Measurements from ENCODE around the gene TMEM106B. TPM values are rescaled to one million over a fixed set of nuclear protein-coding genes. Genes with fewer than 3 reads are reported as not detected.

Gene TMEM106B
- total and polyA plus RNA-seq, 2 donors (not counting 3 experiments of a cell fraction or from before 2014, with no cell fraction given), result 13.7 to 23.1 TPM

DNA sequence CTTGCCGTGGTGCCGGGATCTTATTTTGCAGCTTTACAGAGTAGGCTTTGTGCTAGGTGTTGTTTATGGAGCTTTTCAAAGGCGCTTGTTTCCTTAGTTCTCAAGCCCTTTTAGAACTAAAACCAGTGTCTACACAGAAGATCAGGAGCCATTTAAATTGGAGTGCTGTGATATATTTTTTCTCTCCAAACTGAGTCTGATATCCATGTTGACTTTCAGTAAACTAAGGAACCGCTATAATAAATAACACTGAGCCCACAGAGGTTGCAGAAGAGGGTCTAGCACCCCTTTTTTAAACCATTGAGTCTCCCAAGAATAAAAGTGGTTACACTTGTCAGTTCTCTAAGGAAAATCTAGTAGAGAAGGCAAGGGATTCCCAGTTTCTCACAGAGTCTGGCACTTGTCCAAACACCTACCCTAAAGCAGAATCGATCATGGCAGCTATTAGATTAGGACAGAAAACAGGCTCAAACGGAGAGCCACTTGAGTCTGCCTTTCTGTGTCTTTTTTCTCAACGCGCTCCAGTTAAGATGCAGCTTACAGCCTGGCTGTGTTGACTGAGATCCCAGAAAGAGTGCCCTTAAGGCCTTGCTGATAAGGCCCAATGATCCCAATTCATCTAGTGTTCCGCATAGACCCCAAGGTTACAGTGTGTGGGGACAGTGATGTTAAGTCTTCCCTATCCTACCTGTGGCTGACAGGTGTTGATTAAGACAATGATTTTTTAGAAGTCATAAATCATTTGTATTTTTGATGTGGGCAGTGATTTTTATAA lies 804 bp downstream of the TMEM106B start:
- Histone ChIP-seq H3K27me3 (ENCODE audit: control insufficient read depth in 2 of 2, insufficient read depth in 2 of 2, low read length in 2 of 2) (peaks cover 0 to 15% of the 10 kb centered on the region in 2 experiments), H3K79me2 (ENCODE audit: control insufficient read depth, insufficient read depth, low read length) (peaks cover 9% of the 10 kb centered on the region), H3K4me2 (ENCODE audit: insufficient read depth, low read length) (peak overlapping the region; percentile 88), H3K27ac (ENCODE audit: insufficient read depth, low read depth, low read length) (peak overlapping the region; percentile 53), H3K36me3 (ENCODE audit: control insufficient read depth in 2 of 2, extremely low read depth in 1 of 2, insufficient read depth in 2 of 2, low read length in 2 of 2) (no peaks in the 10 kb centered on the region), H3K9me3 (replicated peaks; ENCODE audit: control insufficient read depth, insufficient read depth, low read length) (no peaks in the 10 kb centered on the region), H4K20me1 (replicated peaks; ENCODE audit: control insufficient read depth, extremely low read depth, insufficient read depth, low read length) (no peaks in the 10 kb centered on the region), H3K9me1 (replicated peaks; ENCODE audit: control insufficient read depth, extremely low read depth, insufficient read depth, low read length) (no peaks in the 10 kb centered on the region), H3K4me1 (ENCODE audit: control insufficient read depth, extremely low read depth, insufficient read depth, low read length) (peaks cover 10% of the 10 kb centered on the region), H3K4me3 (replicated peaks in 1 of 3; ENCODE audit: insufficient read depth in 1 of 3, low read depth in 1 of 3, low read length in 3 of 3) (peak overlapping the region; percentile 62 to 87 (median 85)), H2AFZ (ENCODE audit: low read depth, low read length) (peak overlapping the region; percentile 85), H3K9ac (replicated peaks; ENCODE audit: extremely low read depth, insufficient read depth, low read length) (peak overlapping the region; percentile 88)
- no peak for DNase-seq (ENCODE audit: low read depth, low spot score)
- CTCF ChIA-PET, result interaction anchor here (1.9 to 2.5 kb wide), 2 partner anchors 32 to 49 kb away, joined by 7 to 10 read pairs; no protein-coding TSS in a partner anchor
- TF ChIP-seq, protein P1, sequence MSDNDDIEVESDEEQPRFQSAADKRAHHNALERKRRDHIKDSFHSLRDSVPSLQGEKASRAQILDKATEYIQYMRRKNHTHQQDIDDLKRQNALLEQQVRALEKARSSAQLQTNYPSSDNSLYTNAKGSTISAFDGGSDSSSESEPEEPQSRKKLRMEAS (IDR thresholded peaks at IDR 0.05; ENCODE audit: insufficient read depth, insufficient read length), result no peak
- TF ChIP-seq POLR2A (IDR thresholded peaks at IDR 0.05; ENCODE audit: low read depth, low read length) (no peak), JUN (IDR thresholded peaks at IDR 0.05; ENCODE audit: borderline replicate concordance, insufficient read depth, insufficient read length, low read depth) (no peak), POLR2AphosphoS5 (IDR thresholded peaks at IDR 0.05; ENCODE audit: insufficient read depth, low read depth, low read length) (no peak), MYC (IDR thresholded peaks at IDR 0.05; ENCODE audit: low read depth, low read length) (no peak), GATA2 (IDR thresholded peaks at IDR 0.05; ENCODE audit: insufficient read depth, insufficient read length, low read depth, low read length) (no peak), FOS (IDR thresholded peaks at IDR 0.05; ENCODE audit: borderline replicate concordance, insufficient read depth, low read length) (no peak), EZH2 (IDR thresholded peaks at IDR 0.05; ENCODE audit: borderline replicate concordance, low read depth, low read length, severe bottlenecking) (no peak)
- TF ChIP-seq, protein P2, sequence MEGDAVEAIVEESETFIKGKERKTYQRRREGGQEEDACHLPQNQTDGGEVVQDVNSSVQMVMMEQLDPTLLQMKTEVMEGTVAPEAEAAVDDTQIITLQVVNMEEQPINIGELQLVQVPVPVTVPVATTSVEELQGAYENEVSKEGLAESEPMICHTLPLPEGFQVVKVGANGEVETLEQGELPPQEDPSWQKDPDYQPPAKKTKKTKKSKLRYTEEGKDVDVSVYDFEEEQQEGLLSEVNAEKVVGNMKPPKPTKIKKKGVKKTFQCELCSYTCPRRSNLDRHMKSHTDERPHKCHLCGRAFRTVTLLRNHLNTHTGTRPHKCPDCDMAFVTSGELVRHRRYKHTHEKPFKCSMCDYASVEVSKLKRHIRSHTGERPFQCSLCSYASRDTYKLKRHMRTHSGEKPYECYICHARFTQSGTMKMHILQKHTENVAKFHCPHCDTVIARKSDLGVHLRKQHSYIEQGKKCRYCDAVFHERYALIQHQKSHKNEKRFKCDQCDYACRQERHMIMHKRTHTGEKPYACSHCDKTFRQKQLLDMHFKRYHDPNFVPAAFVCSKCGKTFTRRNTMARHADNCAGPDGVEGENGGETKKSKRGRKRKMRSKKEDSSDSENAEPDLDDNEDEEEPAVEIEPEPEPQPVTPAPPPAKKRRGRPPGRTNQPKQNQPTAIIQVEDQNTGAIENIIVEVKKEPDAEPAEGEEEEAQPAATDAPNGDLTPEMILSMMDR (IDR thresholded peaks at IDR 0.05; ENCODE audit: extremely low read depth in 1 of 2, insufficient read depth in 1 of 2, low read depth in 1 of 2, low read length in 2 of 2), result no peak
- intact Hi-C loops (cut with micrococcal nuclease) (loop anchor here (1.0 to 5.0 kb wide), 5 partner anchors 15 to 785 kb away; no protein-coding TSS in a partner anchor), dilution Hi-C loops (cut with MboI; ENCODE audit: extremely low pct_ligation_motif_present, low sequenced_read_pairs) (no loop called here)
- POLR2A ChIA-PET, result interaction anchor here (0.6 kb wide), 1 partner anchor 9 kb away, joined by 6 read pairs; no protein-coding TSS in a partner anchor
- TSS peak; percentile 52 for BruUV-seq (replicated peaks)
- no peak for FAIRE-seq

All from endothelial cell of umbilical vein (primary cell).